HG03521 (cell line): ENCODE data around the gene LEUTX.
"Not testable (repeated sequence)": the region's sequence is repeated elsewhere in the genome, so short reads cannot be mapped to it uniquely, and the experiment has no call there.

Experiments used
- ATAC-seq: cut with Tn5 transposase; IDR thresholded peaks from one replicate; pipeline ENCODE4 v1.9.1; 2021; ENCODE audit warnings: mild to moderate bottlenecking, moderate library complexity; ENCODE audit not compliant: unreplicated experiment

LEUTX gene

DNA sequence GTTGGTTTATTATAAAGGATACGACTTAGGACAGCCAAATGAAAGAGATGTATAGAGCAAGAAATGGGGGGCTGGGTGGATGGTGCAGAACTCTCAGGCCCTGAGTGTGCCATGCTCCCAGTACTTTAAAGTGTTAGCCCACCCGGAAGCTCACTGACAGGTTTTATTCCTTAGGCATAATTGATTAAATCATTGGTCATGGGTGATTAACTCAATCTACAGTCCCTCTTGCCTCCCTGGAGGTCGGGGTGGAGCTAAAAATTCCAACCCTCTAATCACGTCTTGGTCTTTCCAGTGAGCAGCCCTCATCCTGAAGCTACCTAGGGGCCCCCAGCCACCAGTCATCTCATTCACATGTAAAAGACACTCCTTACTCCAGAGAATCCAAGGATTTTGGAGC lies 9.9 kb upstream of the LEUTX start:
- no peak for ATAC-seq

DNA sequence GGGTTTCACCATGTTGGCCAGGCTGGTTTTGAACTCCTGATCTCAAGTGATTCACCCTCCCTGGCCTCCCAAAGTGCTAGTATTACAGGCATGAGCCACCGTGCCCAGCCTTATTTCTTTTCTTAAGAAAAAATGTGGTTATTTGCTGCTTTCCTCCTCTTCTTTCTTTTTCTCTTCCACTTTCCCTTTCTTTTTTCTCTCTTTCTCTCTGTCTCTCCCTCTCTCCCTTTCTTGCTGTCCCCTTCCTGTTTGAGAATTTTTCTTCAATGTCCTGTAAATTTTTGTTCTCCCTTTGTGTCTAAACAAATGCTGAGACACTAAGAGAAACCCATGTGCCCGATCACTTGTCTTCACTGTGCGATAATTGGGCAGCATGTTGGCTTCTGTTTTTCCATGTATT lies 2.2 kb downstream of the LEUTX start:
- no peak for ATAC-seq

DNA sequence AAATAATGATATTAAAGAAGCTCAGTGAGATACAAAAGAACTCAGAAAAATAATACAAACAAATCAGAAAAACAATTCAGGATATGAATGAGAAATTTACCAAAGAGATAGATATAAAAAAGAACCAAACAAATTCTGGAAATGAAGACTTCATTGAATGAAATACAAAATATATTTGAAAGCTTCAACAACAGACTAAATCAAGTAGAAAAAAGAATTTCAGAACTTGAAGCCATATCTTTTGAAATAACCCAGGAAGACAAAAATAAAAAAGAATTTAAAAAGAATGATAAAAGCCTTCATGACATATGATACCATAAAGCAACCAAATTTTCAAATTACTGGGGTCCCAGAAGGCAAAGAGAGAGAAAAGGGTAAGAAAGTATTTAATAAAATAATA lies 9.6 kb downstream of the LEUTX start:
- no peak for ATAC-seq

DNA sequence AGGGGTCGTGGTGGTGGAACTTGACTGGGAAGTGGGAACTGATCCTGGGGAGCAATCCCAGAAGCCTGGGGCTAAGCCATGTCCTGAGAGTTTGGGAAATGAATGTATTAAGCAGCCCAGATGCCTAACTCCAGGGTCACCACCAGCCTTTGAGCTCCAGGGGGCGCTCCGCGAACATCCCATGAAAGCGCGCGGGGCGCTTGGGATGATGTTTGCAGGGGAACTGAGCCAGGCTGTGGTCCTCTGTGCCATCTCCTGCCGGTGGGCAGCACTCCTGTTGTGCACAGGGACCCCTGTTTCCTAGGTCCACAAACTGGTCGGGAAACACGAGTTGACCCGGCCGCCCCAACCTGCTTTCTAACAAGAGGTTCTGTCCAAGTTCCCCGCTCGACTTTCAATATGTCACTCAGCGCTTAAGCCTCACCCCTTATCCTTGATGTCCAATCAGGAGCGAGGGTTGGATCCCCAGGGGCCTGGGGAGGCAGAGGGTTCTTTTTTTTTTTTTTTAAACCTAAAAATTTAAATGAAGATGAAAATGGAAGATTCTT lies 14.4 kb downstream of the LEUTX start:
- ATAC-seq: peak; percentile 64

DNA sequence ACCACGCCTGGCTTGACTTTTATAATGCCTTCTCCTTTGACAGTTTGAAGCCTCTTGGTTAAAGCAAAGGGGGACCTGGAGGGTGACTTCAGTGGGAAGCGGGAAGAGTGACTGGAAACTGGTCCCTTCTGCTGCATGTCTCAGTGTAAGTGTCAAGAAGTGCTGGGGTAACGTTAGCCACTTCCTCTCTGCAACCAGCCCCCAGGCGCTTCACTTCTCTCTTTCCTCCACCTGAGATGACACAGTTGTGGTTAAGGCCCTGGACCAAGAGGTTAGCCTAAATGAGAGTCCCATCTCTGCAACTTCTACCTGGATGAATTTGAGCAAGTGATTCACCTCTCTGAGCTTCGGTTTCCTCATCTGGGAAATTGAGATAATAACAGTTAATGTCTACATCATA lies 16.3 kb downstream of the LEUTX start:
- ATAC-seq: no peak

DNA sequence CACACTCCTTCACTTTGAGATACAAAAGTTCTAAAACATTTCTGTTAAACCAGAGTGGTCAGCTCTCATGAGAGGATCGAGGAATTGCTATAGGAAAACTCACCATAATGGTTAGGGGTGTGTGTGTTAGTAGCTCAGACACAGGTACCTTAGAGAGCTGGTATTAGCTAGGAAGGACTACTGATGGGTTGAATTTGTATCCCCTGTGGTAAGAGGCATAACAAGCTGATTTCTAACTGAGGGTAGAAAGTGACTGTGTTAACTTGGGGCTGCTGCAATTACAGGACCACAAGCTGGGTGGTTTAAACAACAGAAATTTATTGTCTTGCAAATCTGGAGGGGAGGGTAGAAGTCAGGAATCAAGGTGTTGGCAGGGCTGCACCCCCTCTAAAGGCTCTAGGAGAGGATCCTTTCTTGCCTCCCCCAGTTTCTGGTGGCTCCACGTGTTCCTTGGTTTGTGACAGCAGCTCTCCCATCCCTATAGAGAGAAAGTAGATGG lies 17.4 kb downstream of the LEUTX start:
- no peak for ATAC-seq

DNA sequence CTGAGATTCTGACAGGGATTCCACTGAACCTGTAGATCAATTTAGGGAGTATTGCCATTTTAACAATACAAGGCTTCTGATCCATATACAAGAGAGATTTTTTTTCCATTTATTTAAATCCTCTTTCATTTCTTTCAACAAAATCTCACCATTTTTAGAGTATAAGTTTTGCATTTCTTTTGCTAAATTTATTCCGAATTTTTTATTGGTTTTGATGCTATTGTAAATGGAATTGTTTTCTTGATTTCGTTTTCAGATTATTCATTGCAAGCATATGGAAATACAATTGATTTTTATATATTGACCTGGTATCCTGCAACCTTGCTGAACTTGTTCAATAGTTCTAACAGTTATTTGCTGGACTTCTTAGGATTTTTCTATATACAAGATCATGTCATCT lies 18.4 kb downstream of the LEUTX start:
- no peak for ATAC-seq

DNA sequence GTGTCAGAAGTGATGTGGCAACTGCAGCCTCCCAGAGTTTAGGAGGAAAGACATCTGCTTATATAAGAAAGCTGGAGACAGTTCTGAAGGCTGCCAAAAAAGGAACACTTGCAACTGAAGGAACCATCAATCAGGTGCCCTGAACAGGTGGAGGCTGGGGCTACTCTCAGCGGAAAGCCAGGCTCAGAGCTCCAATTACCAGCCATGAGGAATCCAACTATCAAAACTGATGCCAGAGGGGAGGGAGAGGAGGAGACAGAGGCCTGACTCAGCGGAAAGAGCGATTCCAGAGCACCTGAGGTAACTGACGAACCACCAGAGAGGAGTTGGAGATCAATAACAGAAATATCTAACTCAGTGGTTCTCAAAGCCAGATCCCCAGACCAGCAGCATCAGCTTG lies 24.3 kb downstream of the LEUTX start:
- ATAC-seq: no peak

DNA sequence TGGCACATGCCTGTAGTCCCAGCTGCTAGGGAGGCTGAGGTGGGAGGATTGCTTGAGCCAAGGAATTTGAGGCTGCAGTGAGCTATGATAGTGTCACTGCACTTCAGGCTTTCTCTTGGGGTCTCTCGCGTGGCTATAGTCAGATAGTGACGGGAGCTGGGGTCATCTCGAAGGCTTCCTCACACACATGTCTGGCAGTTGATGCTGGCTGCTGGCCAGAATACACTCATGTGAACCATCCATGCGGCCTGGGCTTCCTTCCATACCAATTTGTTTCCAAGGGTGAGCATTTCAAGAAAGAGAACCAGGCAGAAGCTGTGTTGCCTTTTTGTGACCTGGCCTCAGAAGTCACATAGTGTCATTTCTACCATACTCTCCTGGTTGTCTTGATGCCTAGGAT lies 26.4 kb downstream of the LEUTX start:
- ATAC-seq: no peak

DNA sequence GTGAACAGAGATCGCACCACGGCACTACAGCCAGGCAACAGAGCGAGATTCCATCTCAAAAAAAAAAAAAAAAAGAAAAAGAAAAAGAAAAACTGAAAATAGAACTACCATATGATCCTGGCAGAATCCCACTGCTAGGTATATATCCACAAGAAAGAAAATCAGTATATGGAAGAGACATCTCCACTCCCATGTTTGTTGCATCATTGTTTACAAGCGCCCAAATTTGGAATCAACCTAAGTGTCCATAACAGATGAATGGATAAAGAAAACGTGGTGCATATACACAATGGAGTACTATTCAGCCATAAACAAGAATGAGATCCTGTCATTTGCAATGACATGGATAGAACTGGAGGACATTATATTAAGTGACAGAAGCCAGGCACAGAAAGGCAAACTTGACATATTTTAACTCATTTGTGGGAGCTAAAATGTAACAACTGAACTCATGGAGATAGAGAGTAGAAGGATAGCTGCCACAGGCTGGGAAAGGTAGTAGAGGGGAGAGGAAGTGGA lies 29.3 kb downstream of the LEUTX start:
- no peak for ATAC-seq

DNA sequence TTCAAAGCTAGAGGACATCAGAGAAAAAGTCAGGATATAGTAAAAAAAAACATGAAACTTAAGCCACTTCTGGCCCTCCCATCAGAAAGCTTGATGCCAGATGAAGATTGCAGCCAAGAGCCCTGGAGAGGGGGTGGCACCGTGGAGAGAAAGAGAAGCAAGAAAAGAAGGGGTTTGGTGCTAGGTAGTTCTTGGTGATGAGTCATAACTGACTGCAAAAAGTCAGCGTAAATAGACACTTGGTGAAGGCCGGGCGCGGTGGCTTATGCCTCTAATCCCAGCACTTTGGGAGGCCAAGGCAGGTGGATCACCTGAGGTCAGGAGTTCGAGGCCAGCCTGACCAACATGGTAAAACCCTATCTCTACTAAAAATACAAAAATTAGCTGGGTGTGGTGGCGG lies 30.0 kb downstream of the LEUTX start:
- ATAC-seq: not testable (repeated sequence)

DNA sequence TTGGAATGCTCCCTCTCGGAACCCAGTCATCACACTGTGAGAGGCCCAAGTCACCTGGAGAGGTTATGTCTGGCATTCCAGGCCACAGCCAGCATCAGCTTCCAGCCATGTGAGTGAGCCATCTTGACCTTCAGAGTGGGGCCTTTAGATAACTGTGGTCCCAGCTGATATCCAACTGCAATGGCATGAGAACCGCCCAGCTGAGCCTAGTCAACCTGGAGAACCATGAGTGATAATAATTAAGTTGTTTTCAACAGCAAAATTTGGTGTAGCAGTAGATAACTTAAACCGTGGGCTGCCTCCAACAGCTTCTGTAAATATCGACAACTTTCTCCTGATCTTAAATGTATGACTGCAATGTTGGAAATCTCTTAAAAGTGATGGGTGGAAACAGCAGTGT lies 30.7 kb downstream of the LEUTX start:
- no peak for ATAC-seq

DNA sequence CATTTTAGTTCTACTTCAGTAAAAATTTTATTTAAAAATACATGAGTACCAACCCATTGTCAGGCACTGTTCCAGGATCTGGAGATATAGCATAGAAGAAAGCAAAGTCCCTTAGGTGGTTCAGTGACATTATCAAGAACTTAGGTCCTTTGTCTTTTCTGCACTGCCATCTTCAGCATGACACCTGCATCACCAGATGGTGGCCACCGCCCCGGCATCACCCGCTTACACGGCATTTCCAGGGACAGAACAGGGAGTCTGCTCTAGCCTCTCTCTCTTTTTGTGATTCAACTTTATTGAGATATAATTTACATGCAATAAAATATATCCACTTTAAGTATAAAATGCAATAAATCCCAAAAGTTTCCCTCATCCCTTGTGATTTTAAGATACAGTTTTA lies 31.8 kb downstream of the LEUTX start:
- no peak for ATAC-seq

DNA sequence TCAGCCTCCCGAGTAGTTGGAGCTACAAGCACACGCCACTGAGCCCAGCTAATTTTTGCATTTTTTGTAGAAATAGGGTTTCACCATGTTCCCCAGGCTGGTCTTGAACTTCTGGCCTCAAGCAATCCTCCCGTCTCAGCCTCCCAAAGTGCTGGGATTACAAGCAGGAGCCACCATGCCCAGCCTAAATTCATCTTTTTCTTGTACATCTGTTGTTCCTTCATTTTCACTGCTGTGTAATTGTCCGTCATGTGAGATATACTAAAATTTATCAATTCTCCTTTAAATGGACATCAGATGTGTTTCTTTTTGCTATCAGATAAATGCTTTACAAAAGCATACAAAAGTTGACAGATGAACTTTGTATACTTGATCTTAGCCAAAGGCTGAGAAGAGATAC lies 32.4 kb downstream of the LEUTX start:
- ATAC-seq: no peak

DNA sequence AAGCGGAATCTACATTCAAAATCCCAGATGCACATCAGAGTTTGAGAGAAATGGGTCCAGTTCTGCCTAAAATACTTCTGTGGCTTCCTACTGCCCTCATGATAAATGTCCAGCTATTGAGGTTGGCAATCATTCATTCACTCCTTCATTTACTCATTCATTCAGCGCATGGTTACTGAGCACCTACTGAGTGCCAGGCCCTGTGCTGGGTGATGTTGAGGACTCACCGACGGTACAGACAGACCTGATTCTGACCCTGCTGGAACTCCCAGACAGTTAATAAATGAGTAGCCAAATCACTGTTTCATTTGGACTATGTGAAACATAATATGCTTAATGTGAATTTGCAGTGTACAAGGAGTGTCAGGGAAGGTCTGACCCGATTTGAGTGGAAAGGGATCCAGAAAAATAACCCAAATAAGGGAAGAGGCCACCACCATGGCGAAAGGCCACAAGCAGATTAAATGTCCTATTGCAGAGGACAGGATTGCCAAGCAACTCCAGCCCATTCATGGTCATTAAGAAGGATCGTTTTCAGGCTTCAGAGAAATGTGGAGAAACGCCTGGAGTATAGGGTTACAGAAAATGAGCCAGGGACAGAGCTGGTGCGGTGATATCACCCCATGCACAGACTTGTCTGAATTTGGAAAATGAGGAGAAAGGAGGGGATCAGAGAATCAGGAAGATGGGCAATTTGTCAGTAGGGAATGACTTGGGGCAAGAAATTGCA lies 34.8 kb downstream of the LEUTX start:
- ATAC-seq: no peak

DNA sequence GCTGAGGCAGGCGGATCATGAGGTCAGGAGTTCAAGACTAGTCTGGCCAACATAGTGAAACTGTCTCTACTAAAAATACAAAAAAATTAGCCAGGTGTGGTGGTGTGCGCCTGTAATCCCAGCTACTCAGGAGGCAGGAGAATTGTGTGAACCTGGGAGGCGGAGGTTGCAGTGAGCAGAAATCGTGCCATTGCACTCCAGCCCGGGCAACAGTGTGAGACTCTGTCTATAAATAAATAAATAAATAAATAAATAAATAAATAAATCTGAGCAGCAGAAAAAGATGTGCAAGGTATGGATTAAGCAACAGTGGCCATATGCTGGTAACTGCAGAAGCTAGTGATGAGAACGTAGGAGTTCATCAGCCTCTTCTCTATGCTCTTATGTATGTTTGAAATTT lies 35.5 kb downstream of the LEUTX start:
- ATAC-seq: not testable (repeated sequence)

DNA sequence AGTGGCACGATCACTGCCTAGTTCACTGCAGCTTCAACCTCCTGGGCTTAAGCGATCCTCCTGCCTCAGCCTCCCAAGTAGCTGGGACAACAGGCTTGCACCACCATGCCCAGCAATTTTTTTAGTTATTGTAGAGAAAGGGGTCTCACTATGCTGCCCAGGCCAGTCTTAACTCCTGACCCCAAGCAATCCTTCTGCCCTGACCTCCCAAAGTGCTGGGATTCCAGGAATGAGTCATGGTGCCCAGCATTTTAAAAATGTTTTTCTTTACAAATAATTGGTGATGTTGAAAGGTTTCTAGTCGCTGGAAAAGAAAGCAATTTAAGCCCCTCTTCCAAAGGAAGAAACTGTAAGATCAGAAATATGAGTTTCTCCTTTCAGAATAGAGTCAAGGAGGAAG lies 35.9 kb downstream of the LEUTX start:
- no peak for ATAC-seq

DNA sequence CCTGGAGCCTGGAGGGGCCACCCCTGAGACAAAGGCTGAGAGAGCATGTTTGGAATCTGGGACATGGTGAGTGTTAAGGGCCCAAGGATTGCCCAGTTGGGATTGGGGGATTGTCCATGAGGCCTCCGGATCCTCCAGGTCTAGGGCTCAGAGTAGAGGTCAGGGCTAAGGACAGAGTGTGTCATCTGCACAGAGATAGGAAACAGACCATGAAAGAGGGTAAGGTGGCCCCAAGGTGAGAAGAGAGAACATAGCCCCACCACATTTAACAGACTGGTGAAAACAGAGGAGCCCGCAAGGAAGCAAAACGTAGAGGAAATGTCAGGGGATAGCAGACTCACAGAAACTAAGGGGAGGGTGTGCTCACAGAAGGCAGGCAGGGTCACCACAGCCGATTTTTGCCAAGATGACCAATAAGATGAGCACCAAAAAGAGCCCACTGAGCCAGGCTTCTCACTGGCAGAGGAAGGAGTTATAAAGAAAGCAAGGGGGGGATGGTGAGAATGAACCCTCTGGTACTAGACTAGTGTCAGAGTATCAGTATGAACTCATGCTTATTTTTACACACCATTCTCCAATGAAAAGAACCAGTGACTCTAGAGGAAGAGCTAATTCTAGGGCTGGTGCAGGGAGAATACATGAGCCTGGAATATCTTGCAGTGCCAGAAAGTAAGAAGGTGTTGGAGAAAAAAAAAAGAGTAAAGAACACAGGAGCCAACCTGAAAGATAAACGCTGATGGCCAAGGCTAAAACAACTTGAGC lies 37.8 kb downstream of the LEUTX start:
- ATAC-seq: no peak

DNA sequence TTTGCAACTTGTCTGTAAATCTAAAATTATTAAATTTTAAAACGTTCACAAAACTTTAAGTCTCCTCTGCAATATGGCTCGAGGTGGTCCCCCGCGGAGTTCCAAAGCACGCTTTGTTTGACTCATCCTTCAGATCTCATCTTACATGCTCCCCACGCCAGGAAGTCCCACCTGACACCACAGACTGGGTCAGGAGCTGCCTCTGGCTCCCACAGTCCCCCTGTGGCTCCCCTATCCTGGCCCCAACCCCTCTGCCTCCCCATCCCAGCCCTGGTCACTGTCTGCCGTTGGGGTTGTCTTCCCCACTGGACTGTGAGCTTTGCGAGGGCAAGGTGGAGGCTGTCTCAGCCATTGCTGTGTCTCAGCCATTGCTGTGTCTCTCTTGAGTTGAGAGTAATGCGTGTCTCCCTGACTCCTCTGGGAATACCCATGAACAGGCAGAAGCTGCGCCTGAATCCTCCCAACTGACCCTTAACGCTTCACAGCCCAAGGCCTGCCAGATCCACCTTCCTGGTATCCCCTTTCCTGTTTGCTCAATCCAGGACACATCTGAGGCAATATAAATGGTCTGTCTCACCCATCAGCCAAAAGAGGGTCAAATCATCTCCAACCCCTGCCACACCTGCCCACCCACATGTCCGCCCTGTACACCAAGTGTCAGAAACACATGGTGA lies 39.4 kb downstream of the LEUTX start:
- no peak for ATAC-seq

DNA sequence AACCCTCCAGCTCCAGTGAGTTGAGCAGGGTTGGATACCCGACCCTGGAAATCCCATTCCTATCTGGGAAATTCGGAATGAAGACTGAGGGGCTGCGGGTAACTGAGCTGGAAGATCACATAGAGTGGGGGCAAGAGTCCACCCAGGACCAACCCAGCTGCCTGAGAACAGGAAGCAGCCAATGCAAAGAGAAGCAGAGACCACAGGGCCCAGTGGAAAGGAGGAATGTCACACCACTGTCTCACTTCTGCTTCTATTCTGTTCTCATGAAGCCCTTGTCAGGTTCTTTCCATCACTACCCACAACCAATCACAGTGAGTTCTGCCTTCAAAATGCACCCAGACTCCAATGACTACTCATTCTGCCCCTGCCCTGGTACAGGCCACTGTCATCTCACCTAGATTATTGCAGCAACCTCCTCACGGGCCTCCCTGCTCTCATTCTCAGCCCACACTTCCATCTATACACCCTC lies 40.0 kb downstream of the LEUTX start:
- ATAC-seq: peak; percentile 64

DNA sequence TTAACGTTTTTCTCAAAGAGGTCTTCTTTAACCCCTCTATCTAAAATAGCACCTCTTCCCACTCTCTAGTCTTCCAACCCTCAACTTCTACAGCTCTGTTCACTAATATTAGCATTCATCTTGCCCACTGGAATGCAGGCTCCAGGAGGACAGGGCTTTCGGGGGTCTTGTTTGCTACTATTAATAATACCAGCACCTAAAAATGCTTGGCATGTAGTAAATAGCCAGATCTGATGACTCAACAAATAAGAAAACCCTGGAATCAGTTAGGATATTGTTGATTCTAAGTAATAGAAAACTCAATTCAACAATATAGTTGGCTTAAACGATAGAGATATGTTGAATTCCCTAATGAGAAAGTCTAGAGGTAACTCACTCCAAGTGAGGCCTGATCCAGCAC lies 41.1 kb downstream of the LEUTX start:
- ATAC-seq: no peak
